Glomerular endothelial cell (primary cell): ENCODE measurements around the gene LCLAT1. TPM values are rescaled to one million over a fixed set of nuclear protein-coding genes. Genes with fewer than 3 reads are reported as not detected.

Source experiments
- DNase-seq: peaks from one replicate; pipeline ENCODE4 v3.0.0-alpha.2; 2011; ENCODE audit warnings: low read depth, low spot score; ENCODE audit errors: extremely low read depth
- total RNA-seq: library from RNA; depleted of rRNA; stranded (reverse); fragments of >200 nt; gene quantifications from 2 replicates; pipeline ENCODE4 v1.2.3, GENCODE V29; 2015

LCLAT1 gene
- total RNA-seq, 1 donor from 2014 or later = 21.9 TPM

GRCh38 chr2:30422444-30423040, 24.5 kb upstream of the LCLAT1 start:
- DNase-seq = no peak

GRCh38 chr2:30424231-30424630, 22.8 kb upstream of the LCLAT1 start:
- no peak for DNase-seq

- no peak for DNase-seq
Observed at GRCh38 chr2:30425326-30425725, 21.7 kb upstream of the LCLAT1 start.

GRCh38 chr2:30427606-30428347, 19.3 kb upstream of the LCLAT1 start:
- no peak for DNase-seq

GRCh38 chr2:30428348-30428662, 18.7 kb upstream of the LCLAT1 start:
- DNase-seq = no peak

GRCh38 chr2:30428827-30429461, 18.1 kb upstream of the LCLAT1 start:
- no peak for DNase-seq

- DNase-seq = no peak
Observed at GRCh38 chr2:30433541-30434299, 13.3 kb upstream of the LCLAT1 start.

- DNase-seq = no peak
Observed at GRCh38 chr2:30434708-30435107, 12.3 kb upstream of the LCLAT1 start.

GRCh38 chr2:30436859-30437435, 10.1 kb upstream of the LCLAT1 start:
- DNase-seq = peak; percentile 48

GRCh38 chr2:30437809-30438548, 9.1 kb upstream of the LCLAT1 start:
- no peak for DNase-seq

GRCh38 chr2:30439296-30439695, 7.8 kb upstream of the LCLAT1 start:
- no peak for DNase-seq

GRCh38 chr2:30439879-30440278, 7.2 kb upstream of the LCLAT1 start:
- DNase-seq = no peak

- DNase-seq = no peak
Observed at GRCh38 chr2:30441023-30441422, 6.0 kb upstream of the LCLAT1 start.

- no peak for DNase-seq
Observed at GRCh38 chr2:30443081-30443480, 4.0 kb upstream of the LCLAT1 start.

- no peak for DNase-seq
Observed at GRCh38 chr2:30444273-30444672, 2.8 kb upstream of the LCLAT1 start.

- no peak for DNase-seq
Observed at GRCh38 chr2:30445266-30445821, 1.7 kb upstream of the LCLAT1 start.

GRCh38 chr2:30446602-30447148, 371 bp upstream of the LCLAT1 start:
- no peak for DNase-seq

GRCh38 chr2:30448308-30448707, 1.3 kb downstream of the LCLAT1 start:
- DNase-seq = no peak

GRCh38 chr2:30448866-30449265, 1.8 kb downstream of the LCLAT1 start:
- no peak for DNase-seq

GRCh38 chr2:30450025-30450424, 3.0 kb downstream of the LCLAT1 start:
- no peak for DNase-seq
